ENCODE results near the gene PHACTR2.

The PHACTR2 gene

DNA sequence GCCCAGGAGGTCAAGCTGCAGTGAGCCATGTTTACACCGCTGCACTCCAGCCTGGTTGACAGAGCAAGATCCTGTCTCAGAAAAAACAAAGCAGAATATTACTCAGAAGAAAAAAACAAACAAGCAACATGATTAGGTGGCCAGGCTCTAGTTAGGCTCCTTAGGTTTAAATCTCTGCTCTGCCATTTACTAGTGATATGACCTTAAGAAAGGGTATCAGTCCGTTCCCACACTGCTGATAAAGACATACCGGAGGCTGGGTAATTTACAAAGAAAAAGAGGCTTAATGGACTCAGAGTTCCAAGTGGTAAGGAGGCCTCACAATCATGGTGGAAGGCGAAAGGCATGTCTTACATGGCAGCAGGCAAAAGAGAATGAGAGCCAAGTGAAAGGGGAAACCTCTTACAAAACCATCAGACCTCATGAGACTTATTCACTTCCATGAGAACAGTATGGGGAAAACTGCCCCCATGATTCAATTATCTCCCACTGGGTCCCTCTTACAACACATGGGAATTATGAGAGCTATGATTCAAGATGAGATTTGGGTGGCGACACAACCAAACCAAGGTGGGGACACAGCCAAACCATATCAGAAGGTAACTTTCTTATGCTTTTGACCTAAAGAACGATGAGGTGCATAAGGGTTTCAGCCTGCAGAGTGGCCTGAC lies 163.0 kb downstream of the PHACTR2 start:
- Histone ChIP-seq H3K4me1 (ENCODE audit: control insufficient read depth in 2 of 2, insufficient read depth in 1 of 2, low read depth in 1 of 2, low read length in 2 of 2) (peaks cover 4% of the 10 kb centered on the region in 2 donors), H3K79me1 (ENCODE audit: low read depth, low read length) (peaks cover 4% of the 10 kb centered on the region), H3K36me3 (replicated peaks in 1 of 2; ENCODE audit: control insufficient read depth in 2 of 2, insufficient read depth in 2 of 2, low read length in 2 of 2) (peaks cover 3 to 15% of the 10 kb centered on the region in 2 donors), H3K27ac (replicated peaks; ENCODE audit: low read length) (no peak overlapping the region), H2BK5ac (ENCODE audit: low read length) (no peak overlapping the region), H3K4ac (ENCODE audit: low read length) (no peak overlapping the region), H3K27me3 (ENCODE audit: control insufficient read depth in 3 of 3, insufficient read depth in 3 of 3, low read depth in 1 of 3, low read length in 3 of 3) (no peaks in the 10 kb centered on the region), H2AK5ac (ENCODE audit: low read depth, low read length) (no peak overlapping the region), H3K9me3 (replicated peaks in 1 of 2; ENCODE audit: control insufficient read depth in 2 of 2, insufficient read depth in 1 of 2, low read depth in 1 of 2, low read length in 2 of 2) (peaks cover 4 to 8% of the 10 kb centered on the region in 2 donors), H3K14ac (ENCODE audit: low read length) (no peak overlapping the region), H4K8ac (ENCODE audit: low read depth, low read length) (no peak overlapping the region), H2AFZ (ENCODE audit: low read length) (no peak overlapping the region), H3K4me2 (ENCODE audit: insufficient read depth, low read length, poor library complexity, severe bottlenecking) (no peak overlapping the region), H2BK12ac (ENCODE audit: low read length) (no peak overlapping the region), H3K4me3 (ENCODE audit: low read length in 2 of 2) (no peak overlapping the region), H3K18ac (ENCODE audit: low read length) (no peak overlapping the region), H2BK120ac (ENCODE audit: low read depth, low read length) (no peak overlapping the region), H3K9ac (ENCODE audit: low read depth, low read length, poor library complexity) (no peak overlapping the region), H2BK15ac (ENCODE audit: low read length) (no peak overlapping the region), H4K91ac (ENCODE audit: low read depth, low read length, poor library complexity) (no peak overlapping the region), H3K23ac (ENCODE audit: low read depth, low read length, poor library complexity) (no peak overlapping the region)
- no CpG with 5 or more reads among the region's 6 CpGs for WGBS, 2 donors (ENCODE audit: extremely low coverage in 2 of 2, insufficient read length in 2 of 2, insufficient replicate concordance in 1 of 2)
- DNase-seq (ENCODE audit: low spot score): no peak

DNA sequence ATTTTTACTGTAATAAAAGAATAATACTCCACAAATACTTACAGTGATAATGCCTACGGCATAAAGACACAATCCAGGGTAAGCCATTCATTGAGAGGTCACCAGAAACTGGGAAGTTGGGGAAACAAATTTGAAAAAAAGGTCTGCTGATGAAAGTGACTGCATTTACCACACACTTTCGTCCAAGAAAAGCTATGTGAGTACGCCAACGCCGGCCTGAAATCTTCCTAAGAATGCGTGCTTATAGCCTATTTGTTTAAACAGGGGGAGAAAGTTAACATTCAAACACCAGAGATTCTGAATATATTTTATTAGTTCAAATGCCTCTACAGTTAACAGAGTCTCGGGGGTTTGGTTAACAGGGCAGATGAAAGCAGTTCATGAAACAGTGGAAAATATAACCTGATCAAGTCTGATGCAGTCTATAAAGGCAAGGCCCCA lies 164.7 kb downstream of the PHACTR2 start:
- no peak overlapping the region for H2BK12ac ChIP-seq (ENCODE audit: low read length)
- H3K4ac ChIP-seq (ENCODE audit: low read length): no peak overlapping the region
- H3K9me3 ChIP-seq (replicated peaks in 1 of 2; ENCODE audit: control insufficient read depth in 2 of 2, insufficient read depth in 1 of 2, low read depth in 1 of 2, low read length in 2 of 2): peaks cover 4 to 8% of the 10 kb centered on the region in 2 donors
- no CpG with 5 or more reads among the region's 7 CpGs for WGBS, 2 donors (ENCODE audit: extremely low coverage in 2 of 2, insufficient read length in 2 of 2, insufficient replicate concordance in 1 of 2)
- peak overlapping the region; percentile 41 for H2BK5ac ChIP-seq (ENCODE audit: low read length)
- H3K9ac ChIP-seq (ENCODE audit: low read depth, low read length, poor library complexity): no peak overlapping the region
- no peak overlapping the region for H2BK15ac ChIP-seq (ENCODE audit: low read length)
- peak overlapping the region; percentile 95 for H2AFZ ChIP-seq (ENCODE audit: low read length)
- H2BK120ac ChIP-seq (ENCODE audit: low read depth, low read length): no peak overlapping the region
- peaks cover 12 to 33% of the 10 kb centered on the region in 2 donors for H3K36me3 ChIP-seq (replicated peaks in 1 of 2; ENCODE audit: control insufficient read depth in 2 of 2, insufficient read depth in 2 of 2, low read length in 2 of 2)
- H3K4me2 ChIP-seq (ENCODE audit: insufficient read depth, low read length, poor library complexity, severe bottlenecking): peak overlapping the region; percentile 81
- no peak overlapping the region for H3K18ac ChIP-seq (ENCODE audit: low read length)
- H3K79me1 ChIP-seq (ENCODE audit: low read depth, low read length): peaks cover 4% of the 10 kb centered on the region
- H4K8ac ChIP-seq (ENCODE audit: low read depth, low read length): no peak overlapping the region
- no peak overlapping the region for H4K91ac ChIP-seq (ENCODE audit: low read depth, low read length, poor library complexity)
- peaks cover 4% of the 10 kb centered on the region in 2 donors for H3K4me1 ChIP-seq (ENCODE audit: control insufficient read depth in 2 of 2, insufficient read depth in 1 of 2, low read depth in 1 of 2, low read length in 2 of 2)
- peak overlapping the region; percentile 96 to 99 for H3K4me3 ChIP-seq (ENCODE audit: low read length in 2 of 2)
- peak overlapping the region; percentile 98 for H3K27ac ChIP-seq (replicated peaks; ENCODE audit: low read length)
- no peak for DNase-seq (ENCODE audit: low spot score)
- no peak overlapping the region for H3K14ac ChIP-seq (ENCODE audit: low read length)
- no peaks in the 10 kb centered on the region for H3K27me3 ChIP-seq (ENCODE audit: control insufficient read depth in 3 of 3, insufficient read depth in 3 of 3, low read depth in 1 of 3, low read length in 3 of 3)
- H3K23ac ChIP-seq (ENCODE audit: low read depth, low read length, poor library complexity): no peak overlapping the region
- no peak overlapping the region for H2AK5ac ChIP-seq (ENCODE audit: low read depth, low read length)

DNA sequence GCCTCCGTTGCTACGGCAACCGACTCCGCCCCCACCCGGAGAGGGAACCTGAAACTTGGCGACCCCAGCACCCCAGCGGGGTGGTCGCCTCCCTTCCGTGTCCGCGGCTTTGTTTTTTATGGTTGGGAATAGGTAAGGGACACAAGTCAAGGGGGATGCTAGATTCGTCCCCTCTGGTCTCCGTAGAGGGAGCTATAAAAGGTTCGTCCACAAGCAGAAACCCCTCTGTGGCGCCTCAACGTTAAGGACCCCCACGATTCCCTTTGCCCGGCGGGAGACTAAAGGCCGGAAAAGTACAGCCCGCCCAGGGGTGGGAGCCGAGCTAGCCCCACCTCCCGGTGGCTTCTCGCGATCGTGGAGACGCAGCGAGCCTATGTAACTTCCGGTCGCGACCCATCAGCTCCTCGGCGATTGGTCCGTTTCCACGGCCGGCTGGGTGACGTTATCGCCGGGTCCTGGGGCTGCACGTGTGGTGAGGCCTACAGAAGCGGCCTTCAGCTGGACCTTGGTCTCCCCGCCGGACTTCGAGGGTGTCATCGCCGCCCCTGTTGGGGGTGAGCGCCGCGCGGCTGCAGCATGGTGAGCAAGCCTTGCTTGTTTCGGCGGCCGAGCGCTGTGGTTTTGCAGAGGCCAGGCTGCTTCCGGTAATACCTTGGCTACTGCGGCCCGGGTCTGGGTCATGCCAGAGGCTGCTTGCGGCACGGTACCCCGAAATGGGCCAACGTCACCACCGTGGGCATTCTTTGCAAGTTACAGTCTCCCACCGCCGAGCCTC lies 165.3 kb downstream of the PHACTR2 start, which contains the start of gene LTV1:
Gene LTV1 (plus strand): TSS at position 437 of the 775 bp plus-strand sequence. CDS start 140 bp downstream, at position 577.
- Histone ChIP-seq H3K79me1 (ENCODE audit: low read depth, low read length) (peaks cover 4% of the 10 kb centered on the region), H3K18ac (ENCODE audit: low read length) (peak within 1 kb of the TSS; percentile 99), H2AK5ac (ENCODE audit: low read depth, low read length) (peak within 1 kb of the TSS; percentile 15), H3K9ac (ENCODE audit: low read depth, low read length, poor library complexity) (peak within 1 kb of the TSS; percentile 94), H2AFZ (ENCODE audit: low read length) (peak within 1 kb of the TSS; percentile 95), H2BK15ac (ENCODE audit: low read length) (peak within 1 kb of the TSS; percentile 32), H3K36me3 (replicated peaks in 1 of 2; ENCODE audit: control insufficient read depth in 2 of 2, insufficient read depth in 2 of 2, low read length in 2 of 2) (peaks cover 14 to 39% of the 10 kb centered on the region in 2 donors), H2BK12ac (ENCODE audit: low read length) (no peak within 1 kb of the TSS), H3K27ac (replicated peaks; ENCODE audit: low read length) (peak within 1 kb of the TSS; percentile 98), H3K4me1 (ENCODE audit: control insufficient read depth in 2 of 2, insufficient read depth in 1 of 2, low read depth in 1 of 2, low read length in 2 of 2) (peaks cover 4% of the 10 kb centered on the region in 2 donors), H3K4ac (ENCODE audit: low read length) (no peak within 1 kb of the TSS), H3K23ac (ENCODE audit: low read depth, low read length, poor library complexity) (peak within 1 kb of the TSS; percentile 90), H3K4me2 (ENCODE audit: insufficient read depth, low read length, poor library complexity, severe bottlenecking) (peak within 1 kb of the TSS; percentile 81), H2BK5ac (ENCODE audit: low read length) (peak within 1 kb of the TSS; percentile 41), H4K8ac (ENCODE audit: low read depth, low read length) (no peak within 1 kb of the TSS), H4K91ac (ENCODE audit: low read depth, low read length, poor library complexity) (no peak within 1 kb of the TSS), H3K9me3 (replicated peaks in 1 of 2; ENCODE audit: control insufficient read depth in 2 of 2, insufficient read depth in 1 of 2, low read depth in 1 of 2, low read length in 2 of 2) (peaks cover 4 to 8% of the 10 kb centered on the region in 2 donors), H3K27me3 (ENCODE audit: control insufficient read depth in 3 of 3, insufficient read depth in 3 of 3, low read depth in 1 of 3, low read length in 3 of 3) (no peaks in the 10 kb centered on the region), H2BK120ac (ENCODE audit: low read depth, low read length) (peak within 1 kb of the TSS; percentile 4), H3K4me3 (ENCODE audit: low read length in 2 of 2) (peak within 1 kb of the TSS; percentile 96 to 99), H3K14ac (ENCODE audit: low read length) (peak within 1 kb of the TSS; percentile 91)
- no CpG with 5 or more reads among the region's 64 CpGs for WGBS, 2 donors (ENCODE audit: extremely low coverage in 2 of 2, insufficient read length in 2 of 2, insufficient replicate concordance in 1 of 2)
- DNase-seq (ENCODE audit: low spot score): peak; percentile 94

DNA sequence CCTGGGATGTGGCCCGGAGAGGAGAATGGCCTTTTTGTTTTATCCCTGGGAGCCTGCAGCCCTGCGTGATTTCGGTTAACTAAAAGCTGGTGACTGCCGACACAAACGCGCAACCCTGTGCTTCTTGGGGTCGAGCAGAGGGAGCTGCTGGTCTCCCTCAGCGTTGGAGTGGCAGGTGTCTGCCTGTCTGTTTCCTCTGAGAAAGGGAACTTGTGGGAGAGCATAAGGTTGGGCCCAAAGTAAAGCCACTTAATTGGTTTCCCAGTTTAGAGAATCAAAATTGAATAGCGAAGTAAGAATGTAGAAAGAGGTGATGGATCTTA lies 165.9 kb downstream of the PHACTR2 start:
- WGBS, 2 donors (ENCODE audit: extremely low coverage in 2 of 2, insufficient read length in 2 of 2, insufficient replicate concordance in 1 of 2): no CpG with 5 or more reads among the region's 9 CpGs
- H2BK12ac ChIP-seq (ENCODE audit: low read length): no peak overlapping the region
- peak overlapping the region; percentile 15 for H2AK5ac ChIP-seq (ENCODE audit: low read depth, low read length)
- peak overlapping the region; percentile 99 for H3K18ac ChIP-seq (ENCODE audit: low read length)
- peak overlapping the region; percentile 95 for H2AFZ ChIP-seq (ENCODE audit: low read length)
- H3K23ac ChIP-seq (ENCODE audit: low read depth, low read length, poor library complexity): no peak overlapping the region
- peak overlapping the region; percentile 32 for H2BK15ac ChIP-seq (ENCODE audit: low read length)
- H3K4me2 ChIP-seq (ENCODE audit: insufficient read depth, low read length, poor library complexity, severe bottlenecking): peak overlapping the region; percentile 65
- peaks cover 4 to 8% of the 10 kb centered on the region in 2 donors for H3K9me3 ChIP-seq (replicated peaks in 1 of 2; ENCODE audit: control insufficient read depth in 2 of 2, insufficient read depth in 1 of 2, low read depth in 1 of 2, low read length in 2 of 2)
- peaks cover 4% of the 10 kb centered on the region for H3K79me1 ChIP-seq (ENCODE audit: low read depth, low read length)
- no peak overlapping the region for H3K4ac ChIP-seq (ENCODE audit: low read length)
- H3K27ac ChIP-seq (replicated peaks; ENCODE audit: low read length): no peak overlapping the region
- peak overlapping the region; percentile 96 to 99 for H3K4me3 ChIP-seq (ENCODE audit: low read length in 2 of 2)
- H4K91ac ChIP-seq (ENCODE audit: low read depth, low read length, poor library complexity): no peak overlapping the region
- H2BK5ac ChIP-seq (ENCODE audit: low read length): no peak overlapping the region
- H3K27me3 ChIP-seq (ENCODE audit: control insufficient read depth in 3 of 3, insufficient read depth in 3 of 3, low read depth in 1 of 3, low read length in 3 of 3): no peaks in the 10 kb centered on the region
- peak overlapping the region; percentile 94 for H3K9ac ChIP-seq (ENCODE audit: low read depth, low read length, poor library complexity)
- no peak overlapping the region for H3K14ac ChIP-seq (ENCODE audit: low read length)
- H2BK120ac ChIP-seq (ENCODE audit: low read depth, low read length): peak overlapping the region; percentile 4
- H3K4me1 ChIP-seq (ENCODE audit: control insufficient read depth in 2 of 2, insufficient read depth in 1 of 2, low read depth in 1 of 2, low read length in 2 of 2): peaks cover 4% of the 10 kb centered on the region in 2 donors
- DNase-seq (ENCODE audit: low spot score): no peak
- H3K36me3 ChIP-seq (replicated peaks in 1 of 2; ENCODE audit: control insufficient read depth in 2 of 2, insufficient read depth in 2 of 2, low read length in 2 of 2): peaks cover 18 to 44% of the 10 kb centered on the region in 2 donors
- H4K8ac ChIP-seq (ENCODE audit: low read depth, low read length): no peak overlapping the region
